Thoracic aorta (tissue), 2 donors: Measurements from ENCODE around the gene TOP2B. TPM values are rescaled to one million over a fixed set of nuclear protein-coding genes. Genes with fewer than 3 reads are reported as not detected.

Experiments
- ATAC-seq: fragments of 150-250 bp; one replicate; pipeline ENCODE4 v1.8.0; 2017; ENCODE audit warnings: low read depth; ENCODE audit not compliant: insufficient number of reproducible peaks, low FRiP score
- DNase-seq: peaks from one replicate; pipeline ENCODE4 v3.0.0-alpha.2; 2020; ENCODE audit warnings: low spot score
- H3K27ac ChIP-seq, 2 donors: fragments of 200-600 bp; sonication (generic); 1 replicate in 1 of 2; 2 replicates in 1 of 2; pipeline ENCODE4 v1.5.1; 2016; ENCODE audit warnings: mild to moderate bottlenecking in 2 of 2, moderate library complexity in 2 of 2
- H3K27me3 ChIP-seq: fragments of 200-600 bp; sonication (generic); replicated peaks from 2 replicates; pipeline ENCODE4 v1.6.0; 2016; ENCODE audit warnings: mild to moderate bottlenecking; ENCODE audit not compliant: insufficient read depth
- H3K36me3 ChIP-seq: fragments of 200-600 bp; sonication (generic); one replicate; pipeline ENCODE4 v1.5.1; 2016
- H3K4me1 ChIP-seq, 2 donors: fragments of 200-600 bp; sonication (generic); 1 replicate in 1 of 2; 2 replicates in 1 of 2; pipeline versions ENCODE4 v1.5.1 to v1.6.0; 2016; ENCODE audit warnings: low read depth in 2 of 2, mild to moderate bottlenecking in 1 of 2; ENCODE audit not compliant: control insufficient read depth in 1 of 2
- H3K4me3 ChIP-seq: fragments of 200-600 bp; sonication (generic); 2 replicates; pipeline ENCODE4 v1.5.1; 2016; ENCODE audit warnings: mild to moderate bottlenecking
- H3K9me3 ChIP-seq: fragments of 200-600 bp; sonication (generic); 2 replicates; pipeline ENCODE4 v1.5.1; 2016
- total RNA-seq, 2 donors: library from RNA; depleted of rRNA; stranded (reverse); fragments of >200 nt; gene quantifications; one replicate each; pipeline versions ENCODE4 v1.1.0 to v1.2.3, GENCODE V29; 2016
- TF ChIP-seq, protein P1 (sequence below): fragments of 200-600 bp; sonication (generic); IDR thresholded peaks from one replicate; pipeline ENCODE4 v1.5.1; 2019; ENCODE audit warnings: antibody characterized with exemption

TOP2B gene, protein sequence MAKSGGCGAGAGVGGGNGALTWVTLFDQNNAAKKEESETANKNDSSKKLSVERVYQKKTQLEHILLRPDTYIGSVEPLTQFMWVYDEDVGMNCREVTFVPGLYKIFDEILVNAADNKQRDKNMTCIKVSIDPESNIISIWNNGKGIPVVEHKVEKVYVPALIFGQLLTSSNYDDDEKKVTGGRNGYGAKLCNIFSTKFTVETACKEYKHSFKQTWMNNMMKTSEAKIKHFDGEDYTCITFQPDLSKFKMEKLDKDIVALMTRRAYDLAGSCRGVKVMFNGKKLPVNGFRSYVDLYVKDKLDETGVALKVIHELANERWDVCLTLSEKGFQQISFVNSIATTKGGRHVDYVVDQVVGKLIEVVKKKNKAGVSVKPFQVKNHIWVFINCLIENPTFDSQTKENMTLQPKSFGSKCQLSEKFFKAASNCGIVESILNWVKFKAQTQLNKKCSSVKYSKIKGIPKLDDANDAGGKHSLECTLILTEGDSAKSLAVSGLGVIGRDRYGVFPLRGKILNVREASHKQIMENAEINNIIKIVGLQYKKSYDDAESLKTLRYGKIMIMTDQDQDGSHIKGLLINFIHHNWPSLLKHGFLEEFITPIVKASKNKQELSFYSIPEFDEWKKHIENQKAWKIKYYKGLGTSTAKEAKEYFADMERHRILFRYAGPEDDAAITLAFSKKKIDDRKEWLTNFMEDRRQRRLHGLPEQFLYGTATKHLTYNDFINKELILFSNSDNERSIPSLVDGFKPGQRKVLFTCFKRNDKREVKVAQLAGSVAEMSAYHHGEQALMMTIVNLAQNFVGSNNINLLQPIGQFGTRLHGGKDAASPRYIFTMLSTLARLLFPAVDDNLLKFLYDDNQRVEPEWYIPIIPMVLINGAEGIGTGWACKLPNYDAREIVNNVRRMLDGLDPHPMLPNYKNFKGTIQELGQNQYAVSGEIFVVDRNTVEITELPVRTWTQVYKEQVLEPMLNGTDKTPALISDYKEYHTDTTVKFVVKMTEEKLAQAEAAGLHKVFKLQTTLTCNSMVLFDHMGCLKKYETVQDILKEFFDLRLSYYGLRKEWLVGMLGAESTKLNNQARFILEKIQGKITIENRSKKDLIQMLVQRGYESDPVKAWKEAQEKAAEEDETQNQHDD (N-terminal part only)
- 10 to 100 TPM; 78.9 to 92.0 TPM for total RNA-seq

GRCh38 chr3:25664812-25665314 lies at the start of gene TOP2B:
TSS of gene TOP2B (minus strand) at chr3:25664907. CDS start at chr3:25664297, 610 bp downstream.
- H3K36me3 ChIP-seq, result no peaks in the 10 kb centered on the region
- H3K4me3 ChIP-seq, result peak within 1 kb of the TSS; percentile 94
- no peaks in the 10 kb centered on the region for H3K9me3 ChIP-seq
- TF ChIP-seq, protein P1, sequence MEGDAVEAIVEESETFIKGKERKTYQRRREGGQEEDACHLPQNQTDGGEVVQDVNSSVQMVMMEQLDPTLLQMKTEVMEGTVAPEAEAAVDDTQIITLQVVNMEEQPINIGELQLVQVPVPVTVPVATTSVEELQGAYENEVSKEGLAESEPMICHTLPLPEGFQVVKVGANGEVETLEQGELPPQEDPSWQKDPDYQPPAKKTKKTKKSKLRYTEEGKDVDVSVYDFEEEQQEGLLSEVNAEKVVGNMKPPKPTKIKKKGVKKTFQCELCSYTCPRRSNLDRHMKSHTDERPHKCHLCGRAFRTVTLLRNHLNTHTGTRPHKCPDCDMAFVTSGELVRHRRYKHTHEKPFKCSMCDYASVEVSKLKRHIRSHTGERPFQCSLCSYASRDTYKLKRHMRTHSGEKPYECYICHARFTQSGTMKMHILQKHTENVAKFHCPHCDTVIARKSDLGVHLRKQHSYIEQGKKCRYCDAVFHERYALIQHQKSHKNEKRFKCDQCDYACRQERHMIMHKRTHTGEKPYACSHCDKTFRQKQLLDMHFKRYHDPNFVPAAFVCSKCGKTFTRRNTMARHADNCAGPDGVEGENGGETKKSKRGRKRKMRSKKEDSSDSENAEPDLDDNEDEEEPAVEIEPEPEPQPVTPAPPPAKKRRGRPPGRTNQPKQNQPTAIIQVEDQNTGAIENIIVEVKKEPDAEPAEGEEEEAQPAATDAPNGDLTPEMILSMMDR, result no peak
- H3K27me3 ChIP-seq, result no peaks in the 10 kb centered on the region
- DNase-seq, result peak; percentile 76
- H3K4me1 ChIP-seq, result peaks cover 26 to 35% of the 10 kb centered on the region in 2 donors
- peak within 1 kb of the TSS; percentile 90 to 96 for H3K27ac ChIP-seq
- peak; percentile 98 for ATAC-seq

DNA sequence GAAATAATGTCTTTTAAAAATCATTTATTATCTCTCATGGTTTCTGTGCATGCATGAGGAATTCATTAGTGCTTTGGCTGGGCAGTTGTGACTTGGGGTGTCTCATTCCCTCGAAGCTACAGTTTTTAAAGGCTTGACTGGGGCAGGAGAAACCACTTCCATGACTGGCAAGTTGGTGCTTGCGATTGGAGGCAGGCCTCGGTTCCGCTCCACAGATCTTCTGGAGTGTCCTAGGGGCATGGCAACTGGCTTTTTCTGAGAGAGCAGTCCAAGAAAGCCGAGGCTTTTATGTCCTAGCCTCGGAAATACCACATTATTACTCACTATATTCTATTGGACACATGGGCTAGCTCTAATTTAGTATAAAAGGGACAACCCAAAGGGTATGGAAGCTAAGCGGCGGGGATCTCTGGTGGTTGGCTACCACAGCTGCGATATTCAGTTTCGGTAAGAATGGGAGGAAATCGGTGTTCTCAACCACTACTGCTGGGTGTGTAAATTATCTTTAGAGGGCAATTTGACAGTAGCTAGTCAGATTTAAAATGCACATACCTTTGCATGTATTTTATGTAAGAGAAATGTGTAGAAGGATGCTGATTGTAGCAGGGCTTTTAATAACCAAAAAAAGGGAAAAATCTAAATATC lies 48.8 kb upstream of the TOP2B start:
- TF ChIP-seq, protein P1, result no peak
- Histone ChIP-seq H3K36me3 (no peaks in the 10 kb centered on the region), H3K4me3 (no peak overlapping the region), H3K27ac (no peak overlapping the region), H3K9me3 (no peaks in the 10 kb centered on the region), H3K27me3 (no peaks in the 10 kb centered on the region), H3K4me1 (no peaks in the 10 kb centered on the region)
- ATAC-seq (no peak), DNase-seq (no peak)

- Histone ChIP-seq H3K27ac (no peak overlapping the region), H3K27me3 (no peaks in the 10 kb centered on the region), H3K36me3 (no peaks in the 10 kb centered on the region), H3K9me3 (no peaks in the 10 kb centered on the region), H3K4me1 (no peaks in the 10 kb centered on the region), H3K4me3 (no peak overlapping the region)
- DNase-seq, result no peak
- ATAC-seq, result no peak
- TF ChIP-seq, protein P1, result no peak
Measured at GRCh38 chr3:25711090-25711489, 46.4 kb upstream of the TOP2B start.

DNA sequence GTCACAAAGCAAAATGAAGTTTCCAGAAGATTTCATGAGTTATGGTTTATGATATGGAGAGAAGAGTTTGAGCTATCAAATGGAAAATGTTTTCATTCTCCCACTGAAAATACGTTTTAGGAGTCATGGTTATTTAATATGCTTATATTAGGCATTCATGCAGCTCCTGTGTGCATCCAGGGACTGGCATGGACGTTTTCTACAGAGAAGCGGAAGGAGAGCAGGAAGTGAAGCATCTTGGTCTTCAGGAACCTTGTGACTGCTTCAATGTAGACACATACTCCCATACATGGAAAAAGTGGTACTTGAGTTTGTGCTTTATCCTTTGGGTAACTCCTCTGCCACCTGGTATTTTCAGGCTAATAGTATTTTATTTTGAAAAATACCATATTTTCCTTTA lies 43.3 kb upstream of the TOP2B start:
- Histone ChIP-seq H3K27me3 (no peaks in the 10 kb centered on the region), H3K4me3 (no peak overlapping the region), H3K27ac (no peak overlapping the region), H3K36me3 (no peaks in the 10 kb centered on the region), H3K4me1 (no peaks in the 10 kb centered on the region), H3K9me3 (no peaks in the 10 kb centered on the region)
- DNase-seq (no peak), ATAC-seq (no peak)
- TF ChIP-seq, protein P1, result no peak
